Daoy (cell line): ENCODE results near the gene INPP4B. TPM values are rescaled to one million over a fixed set of nuclear protein-coding genes. Genes with fewer than 3 reads are reported as not detected.

ENCODE experiments used
- DNase-seq: peaks from one replicate; pipeline ENCODE4 v3.0.0-alpha.2; 2015; ENCODE audit warnings: low read depth
- total RNA-seq: library from RNA; depleted of rRNA; stranded (reverse); fragments of >200 nt; shearing (Covaris generic); gene quantifications from 2 replicates; pipeline ENCODE4 v1.2.3, GENCODE V29; 2014

The INPP4B gene
- total RNA-seq, 1 experiment from 2014 or later: 9.3 TPM

DNA sequence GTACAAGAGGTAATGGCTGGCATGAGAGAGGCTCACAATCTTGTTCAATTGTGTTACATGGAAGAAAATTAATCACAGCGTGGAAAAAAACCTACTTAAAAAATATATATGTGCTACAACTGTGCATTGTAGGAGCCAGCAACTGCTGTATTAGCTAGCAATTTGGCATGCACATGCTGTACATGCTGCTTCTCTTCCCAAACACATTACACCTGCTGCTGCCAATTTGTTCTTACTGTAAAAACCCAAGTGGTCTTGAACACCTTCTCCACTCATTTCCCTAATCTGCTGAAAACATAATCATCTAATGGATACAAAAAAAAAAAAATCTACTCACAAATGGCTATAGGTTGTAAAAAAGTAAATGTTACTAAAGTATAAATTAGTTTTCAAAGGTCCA, 264.2 kb downstream of the INPP4B start:
- DNase-seq: no peak

DNA sequence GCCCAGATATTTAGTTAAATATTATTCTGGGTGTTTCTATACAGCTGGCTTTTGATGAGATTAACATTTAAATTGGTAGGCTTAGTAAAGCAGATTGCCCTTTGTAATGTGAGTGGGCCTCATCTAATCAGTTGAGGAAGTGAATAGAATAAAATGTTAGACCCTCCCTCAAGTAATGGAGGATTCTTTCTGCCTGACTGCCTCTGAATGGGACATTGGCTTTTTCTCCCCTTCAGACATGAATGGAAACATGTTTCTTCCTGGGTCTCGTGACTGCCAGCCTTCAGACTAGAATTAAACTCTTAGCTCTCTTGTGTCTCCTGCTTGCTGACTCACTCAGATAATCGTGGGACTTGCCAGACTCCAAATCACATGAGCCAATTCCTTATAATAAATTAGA, 266.7 kb downstream of the INPP4B start:
- DNase-seq: no peak

DNA sequence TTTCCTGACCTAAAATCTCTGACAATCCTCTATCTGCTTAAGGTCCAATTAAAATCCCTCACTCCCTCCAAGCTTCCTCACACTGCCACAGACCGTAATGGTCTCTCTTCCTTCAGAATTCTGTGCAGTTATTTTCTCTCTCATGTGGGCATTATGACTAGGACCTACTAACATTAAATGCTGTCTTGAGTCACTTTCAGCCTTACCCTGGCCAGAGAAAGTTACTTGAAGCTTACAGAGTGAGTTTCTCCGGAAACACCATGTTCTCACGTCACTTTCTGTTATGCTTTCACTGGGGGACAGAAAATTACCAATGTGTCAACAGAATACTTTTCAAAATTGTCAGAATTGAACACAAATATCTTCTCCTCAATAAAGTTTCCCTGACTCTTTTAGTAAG, 271.8 kb downstream of the INPP4B start:
- DNase-seq: no peak

DNA sequence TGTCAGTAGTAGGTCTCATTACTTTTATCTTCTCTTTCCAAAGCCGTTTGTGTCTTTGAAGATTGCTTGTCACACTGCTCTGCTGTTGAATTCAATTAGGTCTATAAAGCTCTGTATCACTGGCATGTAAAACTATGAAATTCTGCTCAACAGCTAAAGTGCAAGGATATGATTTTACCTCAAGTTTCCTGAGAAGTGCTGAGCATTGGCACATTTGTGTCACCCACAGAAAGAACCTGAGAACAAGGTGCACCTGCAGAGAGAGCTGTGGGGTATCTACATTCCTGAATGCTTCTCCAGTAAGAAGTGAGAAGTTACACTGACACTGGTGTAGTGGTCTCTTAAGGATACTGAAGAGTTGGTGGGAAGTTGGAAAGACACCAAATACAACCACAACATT, 274.0 kb downstream of the INPP4B start:
- no peak for DNase-seq

DNA sequence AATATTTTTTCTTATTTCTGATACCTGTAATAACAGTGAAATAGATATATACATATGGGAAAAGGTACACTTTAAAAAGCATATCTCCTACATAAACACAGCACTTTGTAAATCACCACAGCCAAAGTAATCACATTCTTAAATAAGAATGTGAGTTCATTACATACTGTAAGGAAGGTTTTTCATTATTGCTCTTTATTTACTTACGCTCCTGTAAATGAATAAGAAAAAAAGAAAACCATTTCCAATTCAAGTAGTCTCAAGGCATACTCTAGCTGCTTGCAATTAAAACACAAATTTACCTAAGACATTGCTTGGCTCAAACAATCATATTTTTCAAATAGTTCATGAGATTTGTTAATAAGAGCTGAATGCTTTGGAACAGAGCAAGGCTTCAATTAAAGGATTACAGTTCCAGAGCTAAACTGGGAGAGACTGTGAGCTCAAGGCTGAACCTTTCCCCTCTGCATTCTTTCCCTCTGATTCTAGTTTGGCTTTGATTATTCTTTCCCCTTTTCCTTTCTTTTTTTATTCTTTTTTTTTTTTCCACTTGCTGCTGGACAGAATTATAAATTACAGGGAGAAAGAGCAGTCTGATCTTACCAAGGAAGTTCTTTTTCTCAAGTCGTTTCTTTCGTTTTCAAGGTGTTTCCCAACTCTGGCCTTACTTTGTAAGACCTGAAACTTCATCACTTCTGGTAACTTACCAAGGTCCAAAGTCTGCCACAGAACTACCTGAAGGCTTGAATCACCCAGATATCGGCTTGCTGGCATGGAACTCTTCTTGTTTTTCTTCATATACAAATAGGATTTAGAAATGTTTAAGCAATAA, 278.3 kb downstream of the INPP4B start:
- DNase-seq: no peak

DNA sequence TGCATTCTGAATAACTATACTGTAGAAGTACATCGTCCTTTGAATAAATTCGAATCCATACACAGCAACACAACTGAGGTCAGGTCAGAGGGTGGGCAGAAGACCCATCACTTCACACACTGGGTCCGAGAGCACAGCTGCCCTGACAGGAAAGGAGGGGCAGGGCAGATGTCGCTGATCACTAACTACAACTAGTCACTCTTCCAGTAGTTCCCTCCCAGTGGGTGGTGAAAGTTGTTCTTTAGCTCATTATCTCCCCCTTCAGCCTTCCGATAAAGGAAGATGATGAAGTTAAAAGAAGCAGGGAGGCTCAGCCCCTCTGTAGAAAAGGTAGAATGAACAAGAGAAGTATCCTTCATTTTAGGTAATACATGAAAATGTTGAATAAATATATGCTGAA, 278.9 kb downstream of the INPP4B start:
- DNase-seq: no peak

DNA sequence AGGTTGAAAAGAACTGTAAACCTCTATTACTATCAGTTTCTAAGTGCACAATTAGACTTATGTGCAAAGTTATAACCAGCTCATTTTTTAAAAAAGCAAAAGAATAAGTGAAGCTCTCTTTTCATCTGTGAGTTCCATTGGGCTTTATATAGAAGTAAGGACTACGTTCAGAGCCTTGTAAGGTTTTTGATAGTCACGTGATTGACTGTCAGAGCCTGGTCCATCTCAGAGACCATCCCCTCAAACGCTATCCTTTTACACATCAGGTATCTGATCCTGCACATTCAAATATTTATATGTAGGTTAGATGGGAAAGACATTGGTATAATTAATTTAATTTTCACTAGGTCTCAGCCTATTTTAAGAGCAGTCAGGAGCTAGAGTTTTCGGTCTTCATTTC, 279.3 kb downstream of the INPP4B start:
- DNase-seq: no peak

DNA sequence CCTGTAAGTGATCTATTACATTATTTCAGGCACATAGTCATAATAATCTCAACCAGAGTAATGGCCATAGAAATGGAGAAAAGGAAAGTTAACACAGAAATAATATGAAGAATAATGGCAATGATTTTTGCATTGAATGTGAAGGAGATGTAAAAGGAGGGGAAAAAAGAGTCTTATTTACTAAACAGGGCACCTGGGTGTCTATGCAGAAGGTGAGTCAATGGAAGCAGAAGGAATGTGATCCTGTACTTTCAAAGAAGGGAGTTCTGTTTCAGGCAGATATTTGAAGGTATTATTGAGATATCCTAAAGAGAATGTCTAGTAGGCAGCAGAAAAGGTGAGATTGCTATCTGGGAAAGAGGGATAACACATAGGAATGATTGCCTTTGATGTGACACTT, 279.9 kb downstream of the INPP4B start:
- DNase-seq: no peak

DNA sequence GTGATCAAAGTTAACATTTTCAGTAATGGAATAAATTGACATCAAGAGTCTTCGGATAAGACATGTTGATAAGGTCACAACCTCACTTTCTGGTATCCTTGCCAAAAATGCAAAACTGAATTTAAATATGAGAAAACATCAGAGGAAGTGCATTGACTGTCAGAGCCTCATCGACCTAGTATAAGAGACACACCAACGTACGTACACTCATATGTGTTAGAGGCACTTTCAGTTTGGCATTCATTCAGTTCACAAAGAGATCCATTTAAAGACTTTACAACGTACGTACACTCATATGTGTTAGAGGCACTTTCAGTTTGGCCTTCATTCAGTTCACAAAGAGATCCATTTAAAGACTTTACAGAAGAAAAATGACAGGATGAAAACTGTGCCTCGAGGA, 280.3 kb downstream of the INPP4B start:
- DNase-seq: no peak

DNA sequence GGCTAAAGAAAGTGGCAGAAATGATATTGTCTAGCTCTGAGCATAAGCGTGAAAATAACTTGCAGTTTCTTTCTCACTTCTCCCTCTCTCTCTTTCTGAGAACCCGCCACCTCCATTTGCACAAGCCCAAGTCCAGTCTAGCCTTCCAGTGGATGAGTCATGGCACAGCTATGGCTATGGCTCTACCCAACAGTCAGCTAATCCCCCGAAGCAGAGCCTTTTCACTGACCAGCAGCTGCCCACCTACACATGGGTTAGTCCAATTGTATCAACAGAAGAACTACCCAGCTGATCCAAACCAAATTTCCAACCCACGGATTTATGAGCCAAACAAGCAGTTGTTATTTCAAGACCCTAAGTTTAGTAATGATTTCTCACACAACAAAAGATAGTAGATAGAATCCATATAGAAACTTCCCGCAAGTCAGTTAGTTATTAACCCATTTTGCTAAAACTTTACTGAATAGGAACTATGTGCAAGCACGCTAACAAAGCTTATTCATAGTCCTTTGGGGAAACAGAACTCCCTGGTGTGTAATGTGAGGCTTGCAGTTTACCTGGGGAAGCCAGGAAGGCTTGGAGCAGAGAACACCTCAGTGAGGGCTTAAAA, 282.3 kb downstream of the INPP4B start:
- peak; percentile 48 for DNase-seq

DNA sequence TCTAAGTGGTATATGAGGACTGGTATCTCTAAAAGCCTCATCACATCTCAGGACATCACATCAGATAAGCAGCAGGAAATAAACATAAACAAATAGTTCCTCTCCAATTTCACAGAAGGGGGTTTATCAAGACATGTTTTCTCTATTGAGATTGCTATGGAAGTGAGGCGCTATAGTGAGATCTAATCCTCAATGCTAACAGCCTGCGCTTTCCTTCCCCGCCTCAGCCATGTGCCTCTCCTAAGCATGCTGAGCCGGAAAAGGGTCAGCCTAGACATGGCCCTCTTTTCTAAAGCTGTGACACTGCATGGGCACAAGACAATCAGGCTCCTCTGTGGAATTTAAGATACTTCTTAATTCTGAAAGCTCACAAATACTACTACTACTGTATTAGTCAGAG, 286.1 kb downstream of the INPP4B start:
- no peak for DNase-seq

DNA sequence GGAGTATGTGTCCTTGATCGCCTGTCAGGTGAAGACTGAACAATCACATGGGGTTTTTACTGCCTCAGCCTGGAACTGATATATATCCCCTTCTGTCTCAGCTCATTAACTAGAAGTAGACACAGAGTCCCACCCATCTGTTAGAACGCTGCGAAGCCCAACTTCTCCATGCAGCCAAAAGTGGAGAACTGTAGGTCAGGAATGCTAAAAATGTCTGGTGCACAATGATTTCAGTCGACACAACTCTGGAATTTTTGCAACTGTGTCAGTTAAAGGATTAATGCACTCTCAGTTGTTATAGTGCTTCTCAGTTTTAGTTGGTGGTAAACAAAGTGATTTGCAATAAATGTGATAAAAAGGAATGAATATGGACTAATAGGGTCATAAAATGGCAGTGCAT, 287.2 kb downstream of the INPP4B start:
- DNase-seq: no peak

DNA sequence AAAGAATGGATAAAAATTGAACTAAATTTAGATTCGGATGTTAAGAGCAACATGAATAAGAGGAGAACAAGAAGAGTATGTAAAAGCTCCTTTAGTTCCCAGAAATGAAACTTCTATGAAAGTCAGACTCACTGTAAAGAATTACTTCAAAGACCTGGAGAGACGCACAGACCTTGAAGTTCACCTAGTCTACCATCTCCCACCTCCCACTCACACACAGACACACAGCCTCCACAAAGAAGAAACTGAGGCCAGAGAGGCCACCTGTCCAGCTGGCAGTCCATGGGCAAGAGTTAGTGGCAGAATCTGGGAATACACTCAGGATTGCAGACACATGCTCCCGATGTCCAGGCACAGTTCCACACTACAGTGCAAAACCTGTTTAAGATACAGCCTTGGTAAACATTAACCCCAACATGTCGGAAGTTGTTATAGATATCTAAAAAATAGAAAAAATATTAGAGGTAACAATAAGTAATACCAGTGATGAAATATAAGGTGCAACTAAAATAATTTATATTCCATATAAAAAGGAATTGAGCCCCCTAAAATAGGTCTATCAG, 288.8 kb downstream of the INPP4B start:
- no peak for DNase-seq

DNA sequence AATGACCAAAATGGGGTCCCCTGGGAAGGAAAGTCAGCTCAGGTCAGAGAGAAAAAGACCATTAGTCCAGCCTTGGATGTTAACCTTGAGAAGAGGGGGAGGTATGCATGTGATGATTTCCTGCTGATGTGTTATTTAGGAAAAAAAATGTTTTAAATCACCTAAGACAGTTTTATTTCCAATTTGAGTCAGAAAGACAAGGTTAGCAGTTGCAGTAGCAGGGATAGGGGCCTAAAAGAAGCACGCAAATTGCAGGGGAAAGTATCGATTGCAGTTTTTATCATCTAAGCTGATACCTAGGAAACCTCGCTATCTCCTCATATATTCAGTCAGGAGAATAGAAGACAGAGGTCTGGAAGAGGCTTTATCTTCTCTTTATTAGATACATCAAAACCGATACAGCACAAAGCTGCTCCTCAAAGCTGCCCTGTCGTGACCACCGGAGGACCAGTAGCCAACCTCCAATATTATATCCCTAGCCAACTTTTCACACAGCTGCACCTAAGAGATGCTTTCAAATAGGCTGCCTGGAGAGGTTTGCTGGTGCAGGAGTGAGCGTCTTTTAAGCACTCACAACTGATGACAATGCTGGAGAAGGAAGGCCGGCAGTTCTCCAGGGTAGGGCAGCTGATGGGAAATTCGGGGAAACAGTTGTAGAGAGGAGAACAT, 289.4 kb downstream of the INPP4B start:
- DNase-seq: no peak

DNA sequence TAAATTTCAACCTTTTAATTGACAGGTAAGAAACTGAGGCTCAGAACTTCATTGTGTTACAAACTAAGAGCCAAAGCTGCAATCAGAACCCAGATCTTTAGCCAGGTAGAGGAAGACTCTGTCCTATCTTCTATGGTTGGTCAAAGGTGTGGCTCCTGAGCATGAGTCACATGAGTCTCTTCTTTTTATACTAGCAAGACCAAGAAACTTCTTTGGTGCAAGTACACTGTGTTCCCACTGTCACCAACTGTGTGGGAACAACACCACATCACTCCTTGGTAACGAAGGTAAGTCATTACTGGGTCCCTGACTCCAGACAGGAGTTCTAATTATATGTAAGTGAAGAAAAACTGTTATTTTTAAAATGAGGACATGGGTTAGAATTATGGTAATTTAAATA, 290.1 kb downstream of the INPP4B start:
- DNase-seq: no peak

DNA sequence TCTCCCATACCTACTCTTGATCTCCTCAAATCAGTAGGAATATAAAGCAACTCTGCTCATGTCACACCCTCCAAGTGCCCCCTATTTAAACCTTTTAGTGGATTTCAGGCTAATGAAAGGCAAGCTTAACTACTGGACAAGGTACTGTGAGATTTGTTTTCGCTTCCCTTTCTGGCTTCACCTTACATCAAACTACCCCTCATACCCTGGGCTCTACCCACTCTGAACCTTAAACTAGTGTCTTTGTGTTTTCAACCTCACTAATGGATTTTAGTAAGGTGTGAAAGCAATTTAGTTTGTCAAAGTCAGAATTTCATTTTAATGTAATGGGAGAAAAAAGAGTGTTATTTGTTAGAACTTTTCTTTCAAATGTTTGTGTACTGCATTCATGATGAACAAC, 291.7 kb downstream of the INPP4B start:
- DNase-seq: no peak

DNA sequence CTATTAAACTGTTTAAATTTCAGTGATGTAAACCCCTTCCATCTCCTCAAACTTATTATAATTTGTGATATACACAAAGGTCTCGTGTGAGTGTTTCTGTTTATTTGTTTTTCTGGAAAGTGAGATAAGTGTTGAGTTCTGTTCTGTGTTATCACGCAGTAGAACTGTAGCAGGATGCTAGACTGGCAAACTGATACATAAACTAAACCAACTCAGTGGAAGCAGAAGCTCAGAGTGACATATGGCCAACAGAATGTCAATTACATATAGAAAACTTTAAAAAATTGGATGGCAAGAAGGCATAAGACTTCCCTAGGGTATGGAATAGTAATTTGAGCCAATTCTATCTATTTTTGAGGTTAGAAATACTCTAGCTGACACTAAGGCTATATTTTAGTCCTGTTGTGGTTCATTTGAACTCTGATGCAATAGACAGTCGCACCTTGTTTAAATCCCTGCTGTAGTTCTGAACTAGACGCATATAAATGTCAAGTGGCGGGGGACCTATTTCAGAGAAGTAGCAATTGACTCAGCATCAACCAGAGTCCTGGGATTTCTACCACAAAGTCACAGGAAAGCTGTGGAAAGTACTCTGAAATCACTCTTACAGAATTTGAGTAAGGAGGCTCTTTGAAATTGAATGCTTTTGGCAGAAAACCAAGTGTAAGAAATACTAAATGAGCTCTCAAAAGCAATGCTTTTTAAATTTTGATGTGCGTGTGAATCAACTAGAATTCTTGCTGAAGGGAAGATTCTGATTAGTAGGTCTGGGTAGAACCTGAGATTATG, 294.4 kb downstream of the INPP4B start:
- DNase-seq: no peak

DNA sequence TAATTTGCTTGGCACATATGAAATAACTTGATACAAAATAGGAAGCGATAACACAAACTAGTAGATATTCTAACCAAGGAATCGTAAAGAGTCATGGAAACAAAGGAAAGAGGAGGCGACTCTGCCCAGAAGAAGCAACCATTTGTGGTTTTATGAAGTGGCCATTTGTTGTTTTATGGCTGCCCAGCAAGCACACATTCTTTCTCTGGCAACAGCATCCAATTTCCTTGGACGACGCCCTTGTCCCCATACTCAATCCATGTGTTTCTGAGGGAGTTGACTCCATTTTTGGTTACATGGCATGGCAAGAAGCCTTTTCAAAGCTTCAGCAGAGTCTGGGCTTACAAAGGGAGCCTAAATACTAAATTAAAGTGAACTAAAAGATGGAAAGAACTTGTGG, 295.1 kb downstream of the INPP4B start:
- peak; percentile 41 for DNase-seq

DNA sequence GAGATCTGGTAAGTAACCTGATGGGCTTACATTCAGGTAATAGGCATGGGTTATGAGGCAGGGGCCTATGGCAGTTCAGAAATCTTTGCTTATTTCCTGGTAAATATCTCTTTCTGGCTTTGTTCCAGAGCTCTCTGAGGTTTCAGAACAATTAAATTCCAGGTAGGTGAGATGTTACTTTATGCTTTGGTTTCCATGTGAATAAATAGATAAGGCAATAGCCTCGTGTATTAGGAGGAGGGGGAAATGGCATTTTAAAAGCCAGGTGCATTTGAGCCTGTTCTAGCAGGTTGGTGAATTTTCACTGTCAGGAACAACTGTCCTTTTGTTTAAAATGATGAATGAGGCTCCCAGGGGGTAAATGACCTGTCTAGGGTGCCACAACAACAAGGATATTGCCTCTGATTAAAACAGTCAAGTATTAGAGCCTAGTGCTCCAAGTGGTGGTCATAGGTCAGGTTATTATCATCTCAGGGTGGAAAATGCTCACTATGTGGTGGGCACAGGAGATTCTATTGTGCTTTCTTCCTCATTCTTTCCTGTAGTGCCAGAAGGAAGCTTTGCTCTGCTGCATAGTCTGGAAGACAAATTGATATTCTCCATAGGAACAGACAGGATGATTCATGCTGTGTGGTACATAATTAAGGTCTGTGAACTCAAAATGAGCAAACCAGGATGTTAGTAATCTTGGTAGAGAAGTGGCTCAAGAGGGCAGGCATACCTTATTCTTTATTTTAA, 296.2 kb downstream of the INPP4B start:
- peak; percentile 76 for DNase-seq

DNA sequence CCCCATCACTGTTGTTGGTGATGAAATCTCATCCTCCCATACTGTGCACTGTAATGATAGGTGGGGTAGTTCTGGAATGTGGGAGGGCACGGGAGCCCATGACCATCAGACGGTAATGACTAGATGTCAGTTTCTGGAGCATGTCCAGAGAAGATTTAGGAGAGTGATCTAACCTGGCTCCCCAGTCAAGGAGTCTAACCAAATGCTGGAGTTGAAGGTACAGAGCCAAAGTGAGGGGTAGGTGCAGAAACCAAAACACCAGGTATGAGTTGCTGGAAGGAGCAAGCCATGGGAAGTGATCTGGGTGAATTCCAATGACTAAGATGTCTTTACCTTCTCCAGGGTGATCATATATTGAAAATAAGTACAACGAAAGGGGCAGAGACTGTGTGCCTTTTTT, 296.9 kb downstream of the INPP4B start:
- no peak for DNase-seq

DNA sequence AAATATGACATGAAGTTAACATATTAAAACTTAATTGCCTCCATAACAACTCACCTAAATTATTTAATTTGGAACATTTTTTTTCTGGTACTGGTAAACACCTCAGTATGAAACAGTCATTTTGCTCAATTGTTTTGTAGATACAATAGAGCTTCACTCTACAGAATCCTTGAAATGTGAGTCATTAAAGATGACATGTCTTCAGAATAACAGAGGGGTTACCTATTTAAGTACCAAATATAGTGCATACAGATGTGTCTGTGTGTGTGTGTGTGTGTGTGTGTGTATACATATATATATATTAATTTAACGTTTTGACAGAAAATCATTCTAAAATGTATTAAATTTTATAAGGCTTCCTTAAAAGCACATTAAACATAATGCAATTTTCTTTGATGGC, 297.6 kb downstream of the INPP4B start:
- no peak for DNase-seq
